Muscle of leg (tissue), 9 donors: Measurements from ENCODE around the gene CNST. TPM values are rescaled to one million over a fixed set of nuclear protein-coding genes. Genes with fewer than 3 reads are reported as not detected.

Experiments used
- polyA plus RNA-seq, 8 donors: library from polyadenylated mRNA; unstranded; fragments of 120-200 nt; gene quantifications; one replicate each; pipeline versions ENCODE4 v1.2.1 to v1.2.3, GENCODE V29; 2013; ENCODE audit warnings: inconsistent platforms in 1 of 8, low replicate concordance in 1 of 8; ENCODE audit not compliant: insufficient read length in 8 of 8, insufficient read depth in 1 of 8
- total RNA-seq: library from RNA; stranded (reverse); fragments of 120-200 nt; gene quantifications from one replicate; pipeline ENCODE4 v1.2.4, GENCODE V29; 2013

Gene CNST
- total and polyA plus RNA-seq, 9 donors = 10.5 to 15.3 (median 13.0) TPM

Other genes with a start within 250 kb of the CNST start
- gene SMYD3, start 59.2 kb upstream of the CNST start, total RNA-seq = 13.9 TPM
- 10 to 100 TPM in 3 of 8 donors, 1 to 10 TPM in 5; 8.0 to 11.8 (median 9.4) TPM for gene SMYD3, start 59.2 kb upstream of the CNST start, polyA plus RNA-seq
- gene TFB2M, start 195 bp upstream of the CNST start, total RNA-seq = 10.0 TPM
- gene TFB2M, start 195 bp upstream of the CNST start, polyA plus RNA-seq = 10 to 100 TPM; 10.5 to 14.2 (median 11.7) TPM
- 41.0 TPM for gene SCCPDH, start 158.0 kb downstream of the CNST start, total RNA-seq
- gene SCCPDH, start 158.0 kb downstream of the CNST start, polyA plus RNA-seq = 10 to 100 TPM; 32.2 to 36.7 (median 34.6) TPM